ENCODE data around the gene SHISA6.

Gene SHISA6

DNA sequence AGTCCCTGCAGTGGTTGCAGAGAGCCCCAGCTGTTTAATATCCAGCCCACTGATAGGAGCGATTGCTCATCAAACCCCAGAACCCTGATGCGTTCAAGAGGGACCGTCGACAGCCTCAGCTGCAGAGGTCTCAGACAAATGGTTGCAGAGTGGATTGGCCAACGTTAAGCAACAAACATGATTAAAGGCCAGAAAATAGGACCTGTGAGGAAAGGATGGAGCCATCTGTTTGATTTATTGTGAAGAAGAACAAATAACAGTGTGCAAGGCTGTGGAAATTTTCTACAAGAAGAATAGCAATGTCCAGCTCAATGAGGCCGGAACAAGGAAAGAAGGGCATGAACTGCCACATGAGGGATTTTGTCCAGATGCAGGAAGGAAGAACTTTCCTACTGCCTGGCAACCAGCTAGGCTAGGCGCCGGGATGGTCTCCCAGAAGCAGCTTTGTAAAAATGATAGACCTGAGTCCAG lies 218.9 kb downstream of the SHISA6 start:
- no peak for DNase-seq (ENCODE audit: low read depth)

DNA sequence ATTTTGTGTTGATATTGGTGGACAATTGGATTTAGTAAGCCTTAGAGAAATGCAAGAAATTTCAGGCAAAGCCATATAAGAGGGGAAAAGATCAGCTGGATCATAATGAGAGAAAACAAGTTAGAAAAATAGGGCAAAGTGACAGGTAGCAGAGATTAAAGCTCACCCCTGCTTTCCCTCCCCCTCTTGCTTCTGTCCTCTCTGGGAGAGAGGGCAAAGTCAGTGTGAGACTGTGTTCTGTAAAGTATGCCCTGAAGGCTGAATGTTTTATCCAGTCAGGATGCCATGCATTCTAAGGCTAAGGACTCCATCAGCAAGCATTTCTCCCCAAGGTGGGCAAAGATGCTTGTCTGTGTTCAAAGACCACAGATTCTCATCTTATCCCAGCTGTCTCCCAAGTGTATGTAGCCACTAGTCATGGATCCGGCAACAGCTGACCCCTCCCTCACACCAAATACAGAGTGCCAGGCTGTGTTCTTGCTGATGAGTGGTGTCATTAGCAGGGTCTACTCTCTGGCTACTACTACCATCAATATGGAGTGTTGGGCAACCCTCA lies 221.1 kb downstream of the SHISA6 start:
- no peak for DNase-seq (ENCODE audit: low read depth)

- no peak for DNase-seq (ENCODE audit: low read depth)
Observed at GRCh38 chr17:11467639-11468038, 226.6 kb downstream of the SHISA6 start.

GRCh38 chr17:11485336-11486100 lies 244.5 kb downstream of the SHISA6 start:
- DNase-seq (ENCODE audit: low read depth): no peak

- DNase-seq (ENCODE audit: low read depth): no peak
Observed at GRCh38 chr17:11486101-11486867, 245.3 kb downstream of the SHISA6 start.

DNA sequence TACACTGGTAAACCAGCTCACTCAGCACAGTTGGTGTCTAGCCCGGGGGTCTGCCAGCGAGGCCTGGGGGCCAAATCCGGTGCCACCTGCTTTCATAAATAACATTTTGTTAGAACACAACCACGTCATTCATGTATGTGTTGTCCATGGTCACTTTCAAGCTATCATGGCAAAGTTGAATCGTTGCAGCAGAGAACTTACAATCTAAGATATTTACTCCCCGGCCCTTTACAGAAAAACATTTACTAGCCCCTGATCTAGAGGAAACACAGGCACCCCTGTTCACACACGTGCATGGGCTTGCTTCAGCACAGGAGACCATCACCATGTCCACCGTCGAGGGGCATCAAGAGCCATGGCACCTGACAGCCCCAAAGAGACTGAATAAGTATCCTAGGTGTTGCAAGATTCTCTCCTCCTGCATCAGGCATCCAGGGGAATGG lies 245.9 kb downstream of the SHISA6 start:
- no peak for DNase-seq (ENCODE audit: low read depth)

DNA sequence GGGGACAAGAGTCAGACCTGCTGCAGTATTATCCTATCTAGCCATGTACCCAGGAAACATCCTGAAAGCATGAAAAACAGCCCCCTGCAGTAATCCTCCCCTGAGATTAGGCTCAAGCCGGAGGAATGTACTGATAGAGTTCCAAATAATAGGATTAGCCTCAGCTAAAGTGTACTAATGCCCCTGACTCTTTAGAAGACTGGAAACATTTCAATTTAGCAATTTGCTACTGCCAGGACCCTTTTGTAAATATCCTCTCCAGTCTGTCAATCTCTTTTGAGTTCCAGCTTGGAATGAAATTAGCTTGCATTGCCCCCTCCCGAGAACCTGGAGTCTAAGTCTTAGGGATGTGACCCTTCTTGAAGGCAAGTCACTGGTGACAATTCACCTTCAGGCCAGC lies 246.5 kb downstream of the SHISA6 start:
- no peak for DNase-seq (ENCODE audit: low read depth)

DNA sequence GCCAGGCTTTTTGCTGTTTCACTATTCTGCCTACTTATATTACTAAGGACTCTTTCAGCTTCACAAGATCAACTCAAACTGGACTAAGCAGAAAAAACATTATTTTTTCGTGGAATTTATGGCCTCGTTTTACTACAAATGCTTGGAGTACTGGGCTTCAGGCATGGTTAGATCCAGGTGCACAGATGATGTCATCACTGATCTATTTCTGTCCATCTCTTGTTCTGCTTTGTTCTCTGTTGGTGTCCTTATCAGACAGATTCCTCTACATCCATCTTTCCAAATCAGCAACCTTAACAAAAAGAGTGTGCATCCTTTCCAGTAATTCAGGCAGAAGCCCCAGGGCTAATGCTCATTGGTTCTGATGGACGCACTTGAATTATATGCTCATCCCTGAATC lies 247.4 kb downstream of the SHISA6 start:
- no peak for DNase-seq (ENCODE audit: low read depth)

GRCh38 chr17:11490171-11490755 lies 249.2 kb downstream of the SHISA6 start:
- DNase-seq (ENCODE audit: low read depth): no peak

DNA sequence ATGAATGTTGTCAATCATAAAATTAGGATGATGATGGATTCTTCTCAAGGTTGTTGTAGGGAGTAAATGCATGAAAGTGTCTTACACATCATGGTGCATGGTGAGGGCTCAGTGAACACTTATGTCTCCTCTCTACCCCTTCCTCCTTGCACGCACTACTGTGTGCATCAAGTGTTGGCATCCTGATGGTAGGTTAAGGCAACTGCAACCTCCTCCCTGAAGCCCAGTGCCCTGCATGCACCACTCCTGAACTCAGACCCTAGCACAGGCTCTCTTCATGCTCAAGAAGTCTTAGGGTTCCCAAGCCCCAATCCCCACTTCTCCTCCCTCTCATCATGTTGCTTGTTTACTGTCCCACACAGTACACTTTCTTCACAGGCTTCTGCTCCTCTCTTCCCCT lies 251.5 kb downstream of the SHISA6 start:
- no peak for DNase-seq (ENCODE audit: low read depth)

DNA sequence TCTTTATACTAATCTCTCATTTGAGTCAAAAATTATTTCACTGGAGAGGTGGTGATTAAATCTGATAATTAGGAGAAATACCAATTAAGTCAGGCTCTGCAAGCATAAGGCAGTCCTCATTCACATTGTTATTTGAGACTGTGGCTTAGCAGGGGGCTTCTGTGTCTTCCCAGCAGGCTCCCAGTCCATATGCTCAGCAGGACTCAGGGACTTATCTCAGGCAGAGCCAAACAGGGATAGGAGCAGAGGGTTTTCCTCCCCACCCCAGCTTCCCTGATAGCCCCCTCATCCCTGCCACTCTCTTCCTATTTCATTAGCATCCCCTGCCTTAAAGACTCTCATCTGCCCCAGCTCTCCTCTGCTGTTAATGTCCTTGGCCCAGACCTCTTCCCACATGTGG lies 252.9 kb downstream of the SHISA6 start:
- no peak for DNase-seq (ENCODE audit: low read depth)

GRCh38 chr17:11495613-11496012 lies 254.6 kb downstream of the SHISA6 start:
- DNase-seq (ENCODE audit: low read depth): no peak

DNA sequence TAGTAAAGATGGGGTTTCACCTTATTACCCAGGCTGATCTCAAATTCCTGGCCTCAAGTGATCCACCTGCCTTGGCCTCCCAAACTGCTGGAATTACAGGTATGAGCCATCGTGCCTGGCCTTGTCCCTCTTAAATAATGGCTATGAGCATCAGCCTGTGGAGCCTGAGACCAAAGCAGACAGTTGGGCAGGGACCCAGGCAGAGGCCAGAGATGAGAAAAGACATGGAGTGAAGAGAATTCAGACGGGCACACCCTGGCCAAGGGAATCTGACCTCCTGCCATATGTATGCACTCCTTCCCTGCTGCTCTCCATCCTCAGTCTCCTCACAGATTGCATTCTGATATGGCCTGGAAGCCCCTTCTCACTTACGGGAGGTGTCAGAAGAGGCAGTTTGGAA lies 258.9 kb downstream of the SHISA6 start:
- no peak for DNase-seq (ENCODE audit: low read depth)

GRCh38 chr17:11503308-11504035 lies 262.5 kb downstream of the SHISA6 start:
- no peak for DNase-seq (ENCODE audit: low read depth)

DNA sequence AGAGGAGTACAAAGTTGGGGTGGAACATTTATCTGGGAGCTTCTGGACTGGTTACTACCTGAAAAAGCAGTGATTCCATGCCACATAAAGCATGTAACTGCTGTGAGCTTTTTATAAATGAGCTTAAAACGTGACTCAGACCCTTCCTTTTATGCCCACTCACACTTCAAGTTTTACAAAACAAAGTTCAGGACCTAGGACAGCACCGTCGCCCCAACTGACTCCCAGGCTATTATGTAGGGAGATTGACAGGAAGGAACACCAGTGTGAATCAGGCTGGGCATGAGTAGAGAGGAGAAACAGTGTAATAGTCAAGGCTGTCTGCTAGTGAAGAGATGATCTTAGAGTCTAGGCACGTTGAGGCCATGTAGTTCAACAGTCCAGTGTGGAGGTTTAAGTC lies 265.6 kb downstream of the SHISA6 start:
- no peak for DNase-seq (ENCODE audit: low read depth)

- DNase-seq (ENCODE audit: low read depth): no peak
Observed at GRCh38 chr17:11511696-11512095, 270.7 kb downstream of the SHISA6 start.

- no peak for DNase-seq (ENCODE audit: low read depth)
Observed at GRCh38 chr17:11514565-11514964, 273.6 kb downstream of the SHISA6 start.

GRCh38 chr17:11514981-11515680 lies 274.1 kb downstream of the SHISA6 start:
- no peak for DNase-seq (ENCODE audit: low read depth)

DNA sequence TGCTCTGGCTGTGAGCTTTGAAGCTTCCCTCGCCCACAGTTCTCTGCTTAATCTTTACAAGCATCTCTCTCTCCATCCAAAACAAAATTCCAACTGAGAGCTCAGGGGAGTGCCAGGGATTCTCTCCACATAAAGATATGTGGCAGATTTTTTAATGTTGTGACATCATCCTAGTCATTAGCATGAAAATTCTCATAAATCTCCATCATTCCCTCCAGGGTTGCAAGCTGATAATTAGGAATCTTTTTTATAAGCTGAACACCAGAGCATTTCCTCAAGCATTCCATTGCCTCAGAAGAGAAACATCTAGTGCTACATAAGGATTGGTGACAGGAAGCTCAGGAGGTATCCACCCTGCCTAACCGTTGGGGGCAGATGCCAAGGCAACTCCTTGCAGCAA lies 274.9 kb downstream of the SHISA6 start:
- DNase-seq (ENCODE audit: low read depth): no peak

DNA sequence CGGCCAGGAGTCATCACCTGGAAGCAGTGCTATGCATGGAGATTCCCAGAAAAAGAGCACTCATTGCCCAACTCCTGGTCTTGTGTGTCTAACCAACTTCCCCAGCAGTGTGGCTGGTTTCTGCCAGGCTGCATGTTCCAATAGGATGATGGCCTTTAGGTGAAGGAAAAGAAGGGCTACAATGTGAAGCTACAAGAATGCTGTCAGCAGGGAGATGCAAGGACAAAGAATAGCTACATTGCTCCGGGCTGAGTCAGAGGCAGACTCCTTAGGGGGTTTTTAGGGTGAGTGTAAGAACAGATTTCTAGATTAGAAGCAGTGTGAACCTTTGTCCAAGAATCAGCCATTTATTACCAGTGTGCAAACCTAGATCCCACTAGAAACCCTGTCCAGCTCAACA lies 294.2 kb downstream of the SHISA6 start:
- DNase-seq (ENCODE audit: low read depth): no peak

DNA sequence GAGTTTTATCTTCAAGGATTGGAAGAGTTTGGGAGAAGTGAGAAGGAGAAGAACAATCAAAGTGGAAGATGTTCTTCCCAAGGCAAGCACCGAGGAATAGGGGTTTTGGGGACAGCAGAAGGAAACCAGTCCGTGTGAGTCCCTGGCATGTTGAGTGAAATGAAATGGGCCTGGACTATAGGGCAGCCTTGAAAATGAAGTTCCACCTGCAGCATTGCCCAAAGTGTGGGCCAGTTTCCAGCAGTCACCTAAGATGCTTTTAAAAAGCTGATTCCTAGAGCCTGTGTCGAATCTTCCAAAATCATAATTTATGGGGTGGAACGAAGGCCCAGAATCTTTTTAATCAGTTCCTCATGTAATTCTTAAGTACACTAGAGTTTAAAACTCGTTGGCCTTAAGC lies 297.4 kb downstream of the SHISA6 start:
- no peak for DNase-seq (ENCODE audit: low read depth)
